Osteoblast (primary cell): ENCODE measurements around the gene ZNF492. TPM values are rescaled to one million over a fixed set of nuclear protein-coding genes. Genes with fewer than 3 reads are reported as not detected.

Experiments
- DNase-seq: peaks from one replicate; pipeline ENCODE4 v3.0.0; 2011; ENCODE audit warnings: low spot score, mixed read lengths; ENCODE audit not compliant: insufficient read length; ENCODE audit errors: missing footprints
- H2AFZ ChIP-seq: 2 replicates; pipeline ENCODE4 v1.6.0; 2011; ENCODE audit warnings: mild to moderate bottlenecking, low read length
- H3K27ac ChIP-seq: 2 replicates; pipeline ENCODE4 v1.5.1; 2011; ENCODE audit warnings: mild to moderate bottlenecking, low read depth, low read length, moderate library complexity
- H3K27me3 ChIP-seq: 2 replicates; pipeline ENCODE4 v1.6.0; 2012; ENCODE audit warnings: mild to moderate bottlenecking, control low read depth, inconsistent platforms, low read length, moderate library complexity; ENCODE audit not compliant: insufficient read depth
- H3K36me3 ChIP-seq: 2 replicates; pipeline ENCODE4 v1.5.1; 2011; ENCODE audit warnings: mild to moderate bottlenecking, low read length, control low read depth, moderate library complexity; ENCODE audit not compliant: insufficient read depth
- H3K4me1 ChIP-seq: 2 replicates; pipeline ENCODE4 v1.5.1; 2011; ENCODE audit warnings: mild to moderate bottlenecking, low read length, control low read depth, moderate library complexity; ENCODE audit not compliant: insufficient read depth
- H3K4me2 ChIP-seq: 2 replicates; pipeline ENCODE4 v1.6.0; 2011; ENCODE audit warnings: mild to moderate bottlenecking, low read length; ENCODE audit not compliant: insufficient read depth
- H3K4me3 ChIP-seq: fragments of 200-600 bp; sonication (generic); 3 replicates; pipeline ENCODE4 v1.5.1; 2012; ENCODE audit warnings: mild to moderate bottlenecking, low read length, inconsistent platforms; ENCODE audit not compliant: insufficient read depth
- H3K79me2 ChIP-seq: 2 replicates; pipeline ENCODE4 v1.6.0; 2012; ENCODE audit warnings: mild to moderate bottlenecking, low read length, control low read depth, inconsistent platforms; ENCODE audit not compliant: insufficient read depth
- H3K9me3 ChIP-seq: 2 replicates; pipeline ENCODE4 v1.5.1; 2011; ENCODE audit warnings: low read depth, low read length, control low read depth
- H4K20me1 ChIP-seq: 2 replicates; pipeline ENCODE4 v1.6.0; 2012; ENCODE audit warnings: mild to moderate bottlenecking, low read length, control low read depth; ENCODE audit not compliant: insufficient read depth
- total RNA-seq: library from RNA; depleted of rRNA; stranded (reverse); fragments of >200 nt; gene quantifications from 2 replicates; pipeline ENCODE4 v1.2.3, GENCODE V29; 2012
- TF ChIP-seq, protein P1 (sequence below): IDR thresholded peaks from 2 replicates; pipeline ENCODE4 v1.5.1; 2011; ENCODE audit warnings: mild to moderate bottlenecking, low read depth, low read length, moderate library complexity; ENCODE audit errors: extremely low read depth

The ZNF492 gene
- total RNA-seq, 1 donor, result 0.36 TPM

DNA sequence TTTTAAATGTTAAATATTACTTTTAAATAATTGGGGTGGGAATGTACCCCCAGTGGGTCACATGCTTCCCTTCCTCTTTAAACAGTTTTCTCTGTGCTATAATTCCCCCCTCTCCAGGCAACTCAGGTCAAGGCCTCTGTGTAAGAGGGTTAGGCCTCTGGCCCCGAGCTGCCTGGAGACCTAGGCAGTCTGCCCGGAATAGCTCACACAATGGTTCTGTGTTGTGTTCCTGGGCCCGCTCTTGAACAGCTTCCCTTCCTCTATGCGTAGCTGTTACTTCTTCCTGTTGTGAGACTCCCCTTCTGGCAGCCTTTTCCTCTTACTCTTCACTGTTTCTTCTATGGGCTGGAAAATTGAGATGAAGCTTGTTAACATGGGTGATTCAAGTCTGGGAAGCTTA is 14.8 kb upstream of the ZNF492 start:
- Histone ChIP-seq H2AFZ (no peak overlapping the region), H4K20me1 (no peaks in the 10 kb centered on the region), H3K4me3 (no peak overlapping the region), H3K36me3 (no peaks in the 10 kb centered on the region), H3K27me3 (no peaks in the 10 kb centered on the region), H3K9me3 (no peaks in the 10 kb centered on the region), H3K4me2 (no peak overlapping the region), H3K27ac (no peak overlapping the region), H3K4me1 (no peaks in the 10 kb centered on the region), H3K79me2 (no peaks in the 10 kb centered on the region)
- TF ChIP-seq, protein P1, sequence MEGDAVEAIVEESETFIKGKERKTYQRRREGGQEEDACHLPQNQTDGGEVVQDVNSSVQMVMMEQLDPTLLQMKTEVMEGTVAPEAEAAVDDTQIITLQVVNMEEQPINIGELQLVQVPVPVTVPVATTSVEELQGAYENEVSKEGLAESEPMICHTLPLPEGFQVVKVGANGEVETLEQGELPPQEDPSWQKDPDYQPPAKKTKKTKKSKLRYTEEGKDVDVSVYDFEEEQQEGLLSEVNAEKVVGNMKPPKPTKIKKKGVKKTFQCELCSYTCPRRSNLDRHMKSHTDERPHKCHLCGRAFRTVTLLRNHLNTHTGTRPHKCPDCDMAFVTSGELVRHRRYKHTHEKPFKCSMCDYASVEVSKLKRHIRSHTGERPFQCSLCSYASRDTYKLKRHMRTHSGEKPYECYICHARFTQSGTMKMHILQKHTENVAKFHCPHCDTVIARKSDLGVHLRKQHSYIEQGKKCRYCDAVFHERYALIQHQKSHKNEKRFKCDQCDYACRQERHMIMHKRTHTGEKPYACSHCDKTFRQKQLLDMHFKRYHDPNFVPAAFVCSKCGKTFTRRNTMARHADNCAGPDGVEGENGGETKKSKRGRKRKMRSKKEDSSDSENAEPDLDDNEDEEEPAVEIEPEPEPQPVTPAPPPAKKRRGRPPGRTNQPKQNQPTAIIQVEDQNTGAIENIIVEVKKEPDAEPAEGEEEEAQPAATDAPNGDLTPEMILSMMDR, result no peak
- DNase-seq, result no peak

GRCh38 chr19:22619932-22620331 is 14.2 kb upstream of the ZNF492 start:
- no peaks in the 10 kb centered on the region for H3K27me3 ChIP-seq
- H3K4me2 ChIP-seq, result no peak overlapping the region
- H3K27ac ChIP-seq, result no peak overlapping the region
- no peaks in the 10 kb centered on the region for H3K9me3 ChIP-seq
- H3K4me1 ChIP-seq, result no peaks in the 10 kb centered on the region
- no peaks in the 10 kb centered on the region for H4K20me1 ChIP-seq
- no peak overlapping the region for H2AFZ ChIP-seq
- no peaks in the 10 kb centered on the region for H3K36me3 ChIP-seq
- H3K79me2 ChIP-seq, result no peaks in the 10 kb centered on the region
- peak; percentile 62 for DNase-seq
- no peak overlapping the region for H3K4me3 ChIP-seq
- TF ChIP-seq, protein P1, result no peak

- no peaks in the 10 kb centered on the region for H4K20me1 ChIP-seq
- H3K36me3 ChIP-seq, result no peaks in the 10 kb centered on the region
- TF ChIP-seq, protein P1, result no peak
- H2AFZ ChIP-seq, result no peak overlapping the region
- H3K9me3 ChIP-seq, result no peaks in the 10 kb centered on the region
- H3K27ac ChIP-seq, result no peak overlapping the region
- H3K4me3 ChIP-seq, result no peak overlapping the region
- H3K4me1 ChIP-seq, result no peaks in the 10 kb centered on the region
- no peak overlapping the region for H3K4me2 ChIP-seq
- H3K27me3 ChIP-seq, result no peaks in the 10 kb centered on the region
- no peaks in the 10 kb centered on the region for H3K79me2 ChIP-seq
- DNase-seq, result peak; percentile 32
Measured at GRCh38 chr19:22620401-22620800, 13.7 kb upstream of the ZNF492 start.

DNA sequence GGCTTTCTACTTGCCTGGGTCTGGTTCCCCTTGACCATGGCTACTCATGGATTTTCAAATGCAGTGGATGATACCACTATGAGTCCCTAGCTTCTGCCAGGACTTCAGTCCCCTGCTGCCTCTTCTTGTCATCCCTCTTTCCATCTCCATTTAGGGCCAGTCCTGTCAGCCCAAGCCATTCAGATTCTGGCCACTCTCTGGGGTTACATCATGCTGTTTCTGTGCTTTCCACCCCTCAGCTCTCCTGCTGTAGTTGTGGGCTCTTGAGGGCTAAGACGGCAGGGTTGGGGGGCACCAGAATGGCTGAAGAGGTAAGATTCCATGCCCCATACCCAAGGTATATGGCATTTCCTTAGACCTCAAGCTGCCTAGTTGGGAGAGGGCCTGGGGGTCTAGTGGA is 13.2 kb upstream of the ZNF492 start:
- Histone ChIP-seq H4K20me1 (no peaks in the 10 kb centered on the region), H3K27ac (no peak overlapping the region), H3K4me2 (no peak overlapping the region), H3K36me3 (no peaks in the 10 kb centered on the region), H3K27me3 (no peaks in the 10 kb centered on the region), H2AFZ (no peak overlapping the region), H3K4me3 (no peak overlapping the region), H3K4me1 (no peaks in the 10 kb centered on the region), H3K9me3 (no peaks in the 10 kb centered on the region), H3K79me2 (no peaks in the 10 kb centered on the region)
- TF ChIP-seq, protein P1, result no peak
- peak; percentile 50 for DNase-seq
